IMR-90 (cell line): Measurements from ENCODE around the gene KCNQ5. TPM values are rescaled to one million over a fixed set of nuclear protein-coding genes. Genes with fewer than 3 reads are reported as not detected.

Experiments
- ATAC-seq: fragments of 200-7000 bp; cut with Tn5 transposase; 2 replicates; pipeline ENCODE4 v1.9.1; 2020; ENCODE audit warnings: low read depth, mild to moderate bottlenecking, moderate library complexity
- BruUV-seq: library from RNA; stranded (reverse); fragments of 400-500 nt; replicated peaks from 2 replicates; lab custom pipeline; 2021; lab: Mats Ljungman, UMichigan
- CTCF ChIA-PET: fragments of 300-600 bp; formaldehyde crosslinking; extraction: SDS; loops from one replicate; lab custom pipeline; 2021; ENCODE audit warnings: antibody characterized with exemption; lab: Yijun Ruan, JAX
- POLR2A ChIA-PET: fragments of 300-600 bp; sonication (Branson Sonifier 250); formaldehyde crosslinking; loops from one replicate; lab custom pipeline; 2022; ENCODE audit warnings: antibody characterized with exemption; ENCODE audit not compliant: unreplicated experiment; lab: Charles Lee
- DNase-seq: peaks from one replicate; pipeline ENCODE4 v3.0.0; 2013
- H2AFZ ChIP-seq: replicated peaks from 2 replicates; pipeline ENCODE3; 2013; ENCODE audit warnings: low read length, mild to moderate bottlenecking; ENCODE audit not compliant: poor library complexity
- H2AK5ac ChIP-seq: 2 replicates; pipeline ENCODE4 v1.6.1; 2013; ENCODE audit warnings: low read depth, low read length, inconsistent platforms
- H2AK9ac ChIP-seq: replicated peaks from 2 replicates; pipeline ENCODE3; 2013; ENCODE audit warnings: mild to moderate bottlenecking, low read depth, low read length, moderate library complexity; ENCODE audit not compliant: poor library complexity
- H2BK120ac ChIP-seq: 2 replicates; pipeline ENCODE4 v1.6.1; 2013; ENCODE audit warnings: low read depth, low read length, inconsistent platforms
- H2BK15ac ChIP-seq: 3 replicates; pipeline ENCODE4 v1.6.1; 2013; ENCODE audit warnings: low read depth, low read length, inconsistent platforms
- H2BK20ac ChIP-seq: 2 replicates; pipeline ENCODE4 v1.6.1; 2013; ENCODE audit warnings: low read depth, mild to moderate bottlenecking, inconsistent platforms, low read length, moderate library complexity
- H2BK5ac ChIP-seq: 2 replicates; pipeline ENCODE4 v1.6.1; 2013; ENCODE audit warnings: mild to moderate bottlenecking, low read depth, low read length, inconsistent platforms; ENCODE audit not compliant: poor library complexity, severe bottlenecking
- H3K14ac ChIP-seq: replicated peaks from 2 replicates; pipeline ENCODE4 v1.6.1; 2013; ENCODE audit warnings: low read depth, low read length, inconsistent platforms
- H3K18ac ChIP-seq: 2 replicates; pipeline ENCODE4 v1.6.1; 2013; ENCODE audit warnings: low read depth, low read length, control low read depth
- H3K23ac ChIP-seq: 2 replicates; pipeline ENCODE4 v1.6.1; 2013; ENCODE audit warnings: low read depth, low read length, inconsistent platforms
- H3K27ac ChIP-seq: 2 replicates; pipeline ENCODE4 v1.5.1; 2013; ENCODE audit warnings: mild to moderate bottlenecking, control low read depth, low read length; ENCODE audit not compliant: insufficient read depth
- H3K27me3 ChIP-seq: 2 replicates; pipeline ENCODE4 v1.6.1; 2013; ENCODE audit warnings: low read length; ENCODE audit not compliant: control insufficient read depth, insufficient read depth
- H3K36me3 ChIP-seq: 2 replicates; pipeline ENCODE4 v1.6.1; 2013; ENCODE audit warnings: low read length, mixed read lengths; ENCODE audit not compliant: control insufficient read depth, insufficient read depth
- H3K4ac ChIP-seq: 2 replicates; pipeline ENCODE4 v1.6.1; 2013; ENCODE audit warnings: low read depth, low read length, inconsistent platforms
- H3K4me1 ChIP-seq: 2 replicates; pipeline ENCODE4 v1.6.1; 2013; ENCODE audit warnings: low read length, mixed read lengths; ENCODE audit not compliant: control insufficient read depth, insufficient read depth
- H3K4me2 ChIP-seq: 2 replicates; pipeline ENCODE4 v1.6.1; 2013; ENCODE audit warnings: low read depth, mild to moderate bottlenecking, control low read depth, low read length, moderate library complexity
- H3K4me3 ChIP-seq: 2 replicates; pipeline ENCODE4 v1.5.1; 2013; ENCODE audit warnings: low read depth, mild to moderate bottlenecking, control low read depth, low read length, moderate library complexity; ENCODE audit not compliant: insufficient read depth
- H3K56ac ChIP-seq: 2 replicates; pipeline ENCODE4 v1.6.1; 2013; ENCODE audit warnings: low read length, inconsistent platforms; ENCODE audit not compliant: insufficient read depth; ENCODE audit errors: extremely low read depth
- H3K79me1 ChIP-seq, 2 experiments: 2 replicates each; pipeline ENCODE4 v1.6.1; 2013; ENCODE audit warnings: low read length in 2 of 2, inconsistent platforms in 1 of 2, low read depth in 1 of 2
- H3K9ac ChIP-seq: 2 replicates; pipeline ENCODE4 v1.6.1; 2013; ENCODE audit warnings: low read depth, low read length, control low read depth
- H3K9me1 ChIP-seq: 2 replicates; pipeline ENCODE4 v1.6.1; 2013; ENCODE audit warnings: low read length, inconsistent platforms; ENCODE audit not compliant: insufficient read depth
- H3K9me3 ChIP-seq: 2 replicates; pipeline ENCODE4 v1.6.1; 2013; ENCODE audit warnings: low read length; ENCODE audit not compliant: control insufficient read depth, insufficient read depth
- H4K20me1 ChIP-seq: 2 replicates; pipeline ENCODE4 v1.6.1; 2013; ENCODE audit warnings: low read length, inconsistent platforms; ENCODE audit not compliant: insufficient read depth
- H4K5ac ChIP-seq: 2 replicates; pipeline ENCODE4 v1.6.1; 2013; ENCODE audit warnings: mild to moderate bottlenecking, low read depth, low read length, control low read depth
- H4K8ac ChIP-seq, 2 experiments: 2 replicates each; pipeline ENCODE4 v1.6.1; 2013; ENCODE audit warnings: low read depth in 2 of 2, low read length in 2 of 2, control low read depth in 1 of 2, inconsistent platforms in 1 of 2
- H4K91ac ChIP-seq: 2 replicates; pipeline ENCODE4 v1.6.1; 2013; ENCODE audit warnings: low read depth, low read length, inconsistent platforms; ENCODE audit not compliant: insufficient read depth
- FOS ChIP-seq: fragments of 150-350 bp; IDR thresholded peaks from 2 replicates; pipeline ENCODE4 v1.6.1; 2016; ENCODE audit warnings: low read depth, low read length
- MAFK ChIP-seq: IDR thresholded peaks from 2 replicates; pipeline ENCODE4 v1.6.1; 2012; ENCODE audit warnings: low read depth, low read length, improper control_type of control experiment
- MAZ ChIP-seq: IDR thresholded peaks from 2 replicates; pipeline ENCODE4 v1.6.1; 2012; ENCODE audit warnings: low read depth, mild to moderate bottlenecking, low read length, improper control_type of control experiment, moderate library complexity, borderline replicate concordance
- WGBS, 2 experiments: methylation state at CpG; one replicate each; pipeline versions ENCODE4 v1.1.5 to v1.1.7; 2013; ENCODE audit warnings: missing lambda C conversion rate in 2 of 2; ENCODE audit not compliant: insufficient read length in 1 of 2; ENCODE audit errors: extremely low coverage in 2 of 2; 5-methylcytosine and 5-hydroxymethylcytosine counted together
- dilution Hi-C: fragments of 300-500 bp; cut with HindIII; formaldehyde crosslinking; loops from one replicate; pipeline ENCODE4 v1.14.3; 2018; ENCODE audit warnings: low sequenced_read_pairs; ENCODE audit not compliant: unreplicated experiment
- in situ Hi-C: fragments of 300-500 bp; cut with MboI; formaldehyde crosslinking; loops from 3 replicates; pipeline ENCODE4 v1.14.3; 2019; ENCODE audit warnings: low sequenced_read_pairs, inconsistent platforms, mixed read lengths
- intact Hi-C: fragments of 100-400 bp; cut with micrococcal nuclease; formaldehyde crosslinking; loops from 2 replicates; pipeline ENCODE4 v1.10.0; 2022
- polyA plus RNA-seq, 3 experiments: library from polyadenylated mRNA; depleted of rRNA; stranded (reverse); fragments of >200 nt; gene quantifications; 2 replicates each; pipeline ENCODE4 v1.2.3, GENCODE V29; 2012; ENCODE audit warnings: low replicate concordance in 1 of 3
- total RNA-seq: library from RNA; depleted of rRNA; stranded (reverse); fragments of >200 nt; gene quantifications from 2 replicates; pipeline ENCODE4 v1.2.3, GENCODE V29; 2012
- TF ChIP-seq, protein P1 (sequence below): fragments of 150-350 bp; IDR thresholded peaks from 2 replicates; pipeline ENCODE4 v1.6.1; 2016; ENCODE audit warnings: low read depth, mild to moderate bottlenecking, low read length, moderate library complexity, borderline replicate concordance

Gene KCNQ5
- total and polyA plus RNA-seq, 2 of the 4 experiments (the other 2 are of a cell fraction), result 0.75 to 1.3 TPM

DNA sequence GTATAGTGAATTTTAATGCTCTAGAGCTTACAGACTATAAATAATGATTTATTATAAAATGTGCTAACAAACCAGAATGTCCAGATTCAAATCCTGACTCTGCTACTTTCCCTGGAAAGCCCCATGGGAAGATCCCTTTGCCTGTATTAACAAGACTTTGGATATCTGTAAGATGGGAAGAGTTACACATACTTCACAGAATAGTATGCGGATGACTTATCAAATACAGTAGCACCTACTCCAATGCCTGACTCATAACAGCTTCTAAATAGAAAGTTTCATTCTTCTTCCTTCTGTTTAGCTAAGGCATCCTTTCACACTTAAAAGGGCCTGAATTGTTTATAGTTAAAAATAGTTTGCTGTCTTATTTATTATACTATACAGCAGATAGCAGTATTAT, 166.3 kb downstream of the KCNQ5 start:
- no peak overlapping the region for H3K18ac ChIP-seq
- H4K20me1 ChIP-seq, result peaks cover 8% of the 10 kb centered on the region
- no peak overlapping the region for H3K23ac ChIP-seq
- no peaks in the 10 kb centered on the region for H3K9me3 ChIP-seq
- TF ChIP-seq MAFK, result no peak
- peak; percentile 52; the same call in 1 of the 2 replicates for TF ChIP-seq FOS
- TF ChIP-seq, protein P1, sequence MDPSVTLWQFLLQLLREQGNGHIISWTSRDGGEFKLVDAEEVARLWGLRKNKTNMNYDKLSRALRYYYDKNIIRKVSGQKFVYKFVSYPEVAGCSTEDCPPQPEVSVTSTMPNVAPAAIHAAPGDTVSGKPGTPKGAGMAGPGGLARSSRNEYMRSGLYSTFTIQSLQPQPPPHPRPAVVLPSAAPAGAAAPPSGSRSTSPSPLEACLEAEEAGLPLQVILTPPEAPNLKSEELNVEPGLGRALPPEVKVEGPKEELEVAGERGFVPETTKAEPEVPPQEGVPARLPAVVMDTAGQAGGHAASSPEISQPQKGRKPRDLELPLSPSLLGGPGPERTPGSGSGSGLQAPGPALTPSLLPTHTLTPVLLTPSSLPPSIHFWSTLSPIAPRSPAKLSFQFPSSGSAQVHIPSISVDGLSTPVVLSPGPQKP, result no peak
- no peak for TF ChIP-seq MAZ
- no peak overlapping the region for H3K4me3 ChIP-seq
- no CpG with 5 or more reads among the region's 1 CpG for WGBS, 2 experiments
- H3K4me2 ChIP-seq, result no peak overlapping the region; the same call in 1 of the 2 replicates
- H2BK20ac ChIP-seq, result no peak overlapping the region
- ATAC-seq (peak; percentile 75), DNase-seq (peak; percentile 85)
- ChIA-PET CTCF (interaction anchor here (0.8 kb wide), 1 partner anchor 11 kb away, joined by 3 read pairs; no protein-coding TSS in a partner anchor), POLR2A (no interaction called here)
- H4K91ac ChIP-seq, result no peak overlapping the region
- H3K27me3 ChIP-seq, result no peaks in the 10 kb centered on the region
- peaks cover 8% of the 10 kb centered on the region for H3K9me1 ChIP-seq
- no peak overlapping the region for H4K5ac ChIP-seq
- dilution Hi-C loops, result no loop called here
- H3K4me1 ChIP-seq, result peaks cover 11% of the 10 kb centered on the region
- H3K36me3 ChIP-seq, result no peaks in the 10 kb centered on the region
- no peak overlapping the region for H3K9ac ChIP-seq
- no peak overlapping the region for H3K27ac ChIP-seq
- no TSS peak for BruUV-seq
- intact Hi-C loops, result loop anchor here (1.0 to 10.0 kb wide), 2 partner anchors 169 to 337 kb away; no protein-coding TSS in a partner anchor
- H2AK5ac ChIP-seq, result no peak overlapping the region
- in situ Hi-C loops, result no loop called here
- no peak overlapping the region for H3K56ac ChIP-seq
- H2BK15ac ChIP-seq, result no peak overlapping the region
- no peak overlapping the region for H2AK9ac ChIP-seq
- no peak overlapping the region for H2AFZ ChIP-seq
- no peak overlapping the region for H2BK120ac ChIP-seq
- H4K8ac ChIP-seq, result no peak overlapping the region
- no peaks in the 10 kb centered on the region for H3K79me1 ChIP-seq
- no peak overlapping the region for H3K14ac ChIP-seq
- no peak overlapping the region for H3K4ac ChIP-seq
- peak overlapping the region; percentile 88 for H2BK5ac ChIP-seq
